GM18517 (cell line): Measurements from ENCODE around the gene LRRK1.

Experiments
- ATAC-seq: cut with Tn5 transposase; IDR thresholded peaks from one replicate; pipeline ENCODE4 v1.9.1; 2021; ENCODE audit warnings: mild to moderate bottlenecking, moderate library complexity; ENCODE audit not compliant: unreplicated experiment

LRRK1 gene

GRCh38 chr15:101019366-101019896, 100.3 kb downstream of the LRRK1 start:
- ATAC-seq, result no peak

- ATAC-seq, result no peak
Measured at GRCh38 chr15:101020451-101020850, 101.3 kb downstream of the LRRK1 start.

GRCh38 chr15:101020945-101021344, 101.8 kb downstream of the LRRK1 start:
- ATAC-seq, result no peak

- no peak for ATAC-seq
Measured at GRCh38 chr15:101022306-101022705, 103.1 kb downstream of the LRRK1 start.

GRCh38 chr15:101022876-101023275, 103.7 kb downstream of the LRRK1 start:
- no peak for ATAC-seq

- ATAC-seq, result no peak
Measured at GRCh38 chr15:101023501-101024072, 104.4 kb downstream of the LRRK1 start.

GRCh38 chr15:101024073-101024695, 105.0 kb downstream of the LRRK1 start:
- no peak for ATAC-seq

- no peak for ATAC-seq
Measured at GRCh38 chr15:101024706-101025500, 105.7 kb downstream of the LRRK1 start.

GRCh38 chr15:101025501-101025885, 106.3 kb downstream of the LRRK1 start:
- ATAC-seq, result no peak

GRCh38 chr15:101025896-101026631, 106.9 kb downstream of the LRRK1 start:
- no peak for ATAC-seq

- ATAC-seq, result no peak
Measured at GRCh38 chr15:101026656-101027272, 107.6 kb downstream of the LRRK1 start.

- no peak for ATAC-seq
Measured at GRCh38 chr15:101027273-101027901, 108.2 kb downstream of the LRRK1 start.

- ATAC-seq, result no peak
Measured at GRCh38 chr15:101027920-101028319, 108.8 kb downstream of the LRRK1 start.

GRCh38 chr15:101028321-101028720, 109.2 kb downstream of the LRRK1 start:
- no peak for ATAC-seq

- no peak for ATAC-seq
Measured at GRCh38 chr15:101028772-101029438, 109.7 kb downstream of the LRRK1 start.

- ATAC-seq, result no peak
Measured at GRCh38 chr15:101029971-101030661, 111.0 kb downstream of the LRRK1 start.

- no peak for ATAC-seq
Measured at GRCh38 chr15:101031213-101031612, 112.1 kb downstream of the LRRK1 start.

GRCh38 chr15:101033801-101034200, 114.6 kb downstream of the LRRK1 start:
- no peak for ATAC-seq

- ATAC-seq, result peak; percentile 70
Measured at GRCh38 chr15:101035611-101036010, 116.5 kb downstream of the LRRK1 start.
